GM19324 (cell line): Measurements from ENCODE around the gene RCBTB2.
A peak's percentile ranks its signal among the peaks of the same experiment; 100 is the strongest.

Source experiments
- ATAC-seq: cut with Tn5 transposase; IDR thresholded peaks from one replicate; pipeline ENCODE4 v1.9.1; 2021; ENCODE audit warnings: mild to moderate bottlenecking, moderate library complexity; ENCODE audit not compliant: unreplicated experiment, low FRiP score

The RCBTB2 gene

DNA sequence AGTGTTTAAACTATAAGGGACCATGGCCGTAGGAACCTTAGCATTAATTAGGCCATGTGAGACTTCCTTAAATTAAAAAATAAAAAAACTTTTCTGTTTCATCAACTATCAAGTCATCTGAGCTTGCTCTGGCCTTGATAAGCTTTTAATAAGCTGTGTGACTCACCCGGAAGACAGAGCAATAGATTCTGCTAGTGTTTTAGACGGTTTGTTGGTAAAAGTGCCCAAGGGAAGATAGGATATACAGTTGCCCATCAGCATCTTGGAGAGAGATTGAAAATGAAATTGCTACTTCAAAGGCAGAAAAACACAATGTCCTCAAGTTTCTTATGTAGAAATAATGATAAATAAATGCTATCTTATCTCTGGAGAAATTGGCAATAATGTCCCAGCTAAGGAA, 31.2 kb upstream of the RCBTB2 start:
- ATAC-seq, result no peak

- ATAC-seq, result no peak
These were observed 30.7 kb upstream of the RCBTB2 start for GRCh38 chr13:48563626-48564025.

GRCh38 chr13:48562296-48563066, 29.6 kb upstream of the RCBTB2 start:
- peak; percentile 90 for ATAC-seq

DNA sequence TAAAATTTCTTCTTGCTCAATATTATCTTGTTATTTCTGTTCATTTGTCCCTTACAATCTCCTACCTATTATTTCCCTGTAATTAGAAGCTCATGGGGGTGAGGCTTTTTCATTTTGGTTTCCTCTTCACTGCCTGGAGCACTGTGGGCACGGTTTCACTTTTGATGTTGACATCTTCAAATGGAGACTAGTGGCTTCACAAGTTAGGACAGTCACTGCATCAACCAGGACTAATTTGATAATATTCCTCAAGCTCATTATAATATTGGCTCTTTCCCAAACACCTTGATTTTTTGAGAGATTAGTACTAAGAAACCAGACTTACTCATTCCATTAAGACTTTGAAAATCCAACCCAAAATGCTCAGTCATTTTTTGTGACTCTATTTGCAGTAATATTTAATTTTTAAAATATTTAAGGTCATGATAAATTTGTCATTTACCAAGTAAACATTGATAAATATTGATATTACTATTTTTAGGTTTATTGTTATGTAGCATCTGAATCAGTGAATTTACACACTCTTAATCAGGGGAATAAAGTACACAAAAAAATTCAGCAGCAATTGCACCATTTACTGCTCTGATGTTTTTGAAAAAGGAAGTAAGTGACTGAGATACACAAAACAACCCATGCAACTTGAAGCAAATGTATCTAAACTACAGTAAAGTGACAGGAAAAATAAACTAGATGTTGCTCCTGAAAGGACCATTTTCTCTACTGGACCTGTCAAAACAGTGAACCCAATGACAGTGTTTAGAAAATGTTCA, 28.8 kb upstream of the RCBTB2 start:
- ATAC-seq, result peak; percentile 28

- ATAC-seq, result no peak
These were observed 27.9 kb upstream of the RCBTB2 start for GRCh38 chr13:48560657-48561337.

GRCh38 chr13:48559638-48560320, 26.9 kb upstream of the RCBTB2 start:
- no peak for ATAC-seq

- no peak for ATAC-seq
These were observed 23.9 kb upstream of the RCBTB2 start for GRCh38 chr13:48556817-48557216.

GRCh38 chr13:48555441-48555840, 22.6 kb upstream of the RCBTB2 start:
- no peak for ATAC-seq

DNA sequence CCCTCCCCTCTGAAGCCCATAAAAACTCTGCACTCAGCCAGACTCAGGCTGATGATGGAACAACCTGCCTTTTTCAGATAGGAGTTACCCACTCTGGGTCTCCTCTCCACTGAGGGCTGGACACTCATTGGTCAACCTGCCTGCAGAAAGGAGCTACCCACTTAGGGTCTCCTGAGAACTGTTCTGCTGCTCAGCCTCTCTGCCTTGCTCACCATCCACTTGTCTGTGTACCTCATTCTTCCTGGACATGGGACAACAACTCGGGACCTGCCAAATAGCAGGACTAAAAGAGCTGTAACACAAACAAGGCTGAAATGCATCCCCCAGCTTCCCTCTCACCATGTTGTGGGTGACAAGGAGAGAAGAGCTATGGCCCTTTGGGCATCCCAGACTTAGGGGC, 18.4 kb upstream of the RCBTB2 start:
- ATAC-seq, result no peak

DNA sequence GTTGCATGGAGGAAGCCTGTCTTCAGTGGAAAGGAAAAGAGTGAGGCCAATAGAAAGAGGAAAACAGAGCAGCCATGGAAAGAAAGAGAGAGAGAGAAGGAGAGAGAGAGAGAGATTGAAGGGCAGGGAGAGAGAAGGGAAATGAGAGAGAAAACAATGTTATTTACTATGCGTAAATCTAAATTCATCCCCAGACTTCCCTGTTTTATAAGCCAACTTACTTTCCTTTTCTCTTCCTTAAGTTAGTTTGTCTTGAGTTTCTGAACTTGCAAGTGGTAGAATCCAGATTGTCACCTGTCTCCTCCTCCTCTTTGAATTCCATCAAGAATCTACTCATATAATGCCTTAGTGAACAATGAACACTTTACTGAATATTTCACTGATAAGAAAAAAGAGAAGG, 16.8 kb upstream of the RCBTB2 start:
- no peak for ATAC-seq

DNA sequence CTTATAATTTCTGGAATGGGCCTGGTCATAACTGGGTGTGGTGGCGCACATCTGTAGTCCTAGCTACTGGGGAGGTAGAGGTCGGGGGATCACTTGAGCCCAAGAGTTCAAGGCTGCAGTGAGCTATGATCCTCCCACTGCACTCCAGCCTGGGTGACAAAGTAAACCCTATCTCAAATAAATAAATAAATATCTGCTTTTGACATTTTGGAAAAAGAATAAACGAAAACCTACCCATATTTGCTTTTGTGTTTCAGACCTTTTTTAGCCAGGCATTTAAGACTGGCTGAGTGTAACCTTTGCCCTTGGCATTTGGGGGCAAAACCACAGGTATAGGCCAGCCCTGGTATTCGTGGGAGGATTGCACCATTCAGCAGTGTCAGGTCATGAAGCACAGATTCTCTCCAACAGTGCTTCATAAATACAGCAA, 14.8 kb upstream of the RCBTB2 start:
- no peak for ATAC-seq

- no peak for ATAC-seq
These were observed 12.7 kb upstream of the RCBTB2 start for GRCh38 chr13:48545608-48546007.

DNA sequence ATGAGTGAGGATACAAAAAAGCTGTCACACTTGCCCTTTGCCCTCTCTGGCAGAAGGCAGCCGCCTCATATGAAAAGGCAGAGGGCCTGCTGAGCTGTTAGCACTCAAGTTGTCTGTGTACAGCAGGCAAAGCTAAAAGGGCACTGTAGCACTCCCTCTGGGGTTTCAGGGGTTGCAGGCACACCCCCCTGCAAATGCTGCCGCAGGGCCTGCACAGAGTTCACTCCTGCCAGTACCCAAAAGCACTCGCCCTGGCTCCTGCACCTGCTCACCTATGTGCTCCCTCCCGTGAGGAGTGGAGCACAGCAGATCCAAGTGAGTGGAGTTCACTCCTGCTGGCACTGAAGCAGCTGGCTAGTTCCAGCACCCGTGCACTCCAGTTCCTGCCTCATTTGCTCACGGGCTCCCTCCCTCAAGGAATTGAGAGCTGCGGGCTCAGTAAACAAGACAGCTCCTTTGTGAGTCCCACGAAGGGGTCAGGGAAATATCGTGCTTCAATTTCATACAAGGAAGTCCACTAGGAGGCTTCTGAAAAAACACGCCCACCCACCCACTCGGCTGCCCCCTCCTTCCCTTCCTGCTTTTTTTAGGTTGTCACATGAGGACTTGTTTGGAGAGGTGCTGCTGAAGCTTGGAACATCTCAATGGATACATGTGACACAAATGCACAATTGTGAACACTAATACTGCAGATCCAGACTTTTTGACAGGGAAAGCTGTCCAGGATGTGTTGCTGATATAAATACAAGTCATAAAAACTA, 9.9 kb upstream of the RCBTB2 start:
- no peak for ATAC-seq

GRCh38 chr13:48542138-48542537, 9.3 kb upstream of the RCBTB2 start:
- no peak for ATAC-seq

GRCh38 chr13:48539550-48539949, 6.7 kb upstream of the RCBTB2 start:
- no peak for ATAC-seq

DNA sequence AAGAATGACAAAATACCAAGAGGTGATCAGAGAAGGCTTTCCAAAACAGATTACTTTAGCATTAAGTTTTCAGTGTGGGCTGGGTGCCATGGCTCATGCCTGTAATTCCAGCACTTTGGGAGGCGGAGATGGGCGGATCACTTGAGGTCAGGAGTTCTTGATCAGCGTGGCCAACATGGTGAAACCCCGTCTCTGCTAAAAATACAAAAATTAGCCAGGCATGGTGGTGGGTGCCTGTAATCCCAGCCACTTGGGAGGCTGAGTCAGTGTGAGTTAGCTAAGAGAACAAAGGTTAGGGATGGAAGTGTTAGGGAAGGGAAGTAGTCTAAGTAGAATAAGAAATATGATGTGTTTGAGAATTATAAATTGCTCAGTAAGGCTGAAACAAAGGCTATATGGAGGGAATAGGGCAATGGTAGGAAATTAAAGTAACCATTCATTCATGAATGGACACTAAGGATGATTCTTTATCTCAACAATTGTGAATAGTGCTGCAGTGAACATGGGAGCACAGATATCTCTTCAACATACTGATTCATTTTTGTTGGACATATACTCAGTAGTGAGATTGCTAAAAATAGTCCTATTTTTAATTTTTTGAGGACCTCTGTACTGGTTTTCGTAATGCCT, 3.9 kb upstream of the RCBTB2 start:
- no peak for ATAC-seq

GRCh38 chr13:48535766-48536165, 2.9 kb upstream of the RCBTB2 start:
- no peak for ATAC-seq

DNA sequence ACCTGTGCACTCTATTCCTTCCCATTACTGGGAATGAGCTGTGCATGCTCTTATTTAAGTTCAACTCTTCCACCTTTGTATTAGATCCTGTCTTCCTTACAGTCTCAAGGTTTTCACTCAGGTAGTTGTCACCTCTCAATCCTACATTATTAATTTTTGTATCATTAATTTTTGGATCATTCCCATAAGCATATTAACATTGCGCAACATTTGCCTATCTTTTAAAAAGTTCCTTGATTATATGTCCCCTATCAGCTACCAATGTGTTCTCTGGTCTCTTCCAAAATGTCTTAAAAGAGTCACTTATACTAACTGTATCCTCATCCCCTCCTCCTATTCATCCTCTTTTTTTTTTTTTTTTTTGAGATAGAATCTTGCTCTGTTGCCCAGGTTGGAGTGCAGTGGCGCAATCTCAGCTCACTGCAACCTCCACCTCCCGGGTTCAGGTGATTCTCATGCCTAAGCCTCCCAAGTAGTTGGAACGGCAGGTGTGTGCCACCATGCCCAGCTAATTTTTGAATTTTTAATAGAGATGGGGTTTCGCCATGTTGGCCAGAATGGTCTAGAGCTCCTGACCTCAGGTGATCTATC, 2.1 kb upstream of the RCBTB2 start:
- ATAC-seq, result no peak

- ATAC-seq, result no peak
These were observed 1.2 kb upstream of the RCBTB2 start for GRCh38 chr13:48533961-48534600.
